SK-N-SH (cell line): ENCODE data around the gene BID. TPM values are rescaled to one million over a fixed set of nuclear protein-coding genes. Genes with fewer than 3 reads are reported as not detected.

ENCODE experiments used
- CTCF ChIA-PET: fragments of 300-600, 350-600 bp; formaldehyde crosslinking; extraction: SDS; loops from one replicate; lab custom pipeline; 2021; lab: Yijun Ruan, JAX
- POLR2A ChIA-PET: fragments of 350-600 bp; sonication (Branson Sonifier 250); formaldehyde crosslinking; extraction: SDS; loops from one replicate; lab custom pipeline; 2020; ENCODE audit warnings: antibody characterized with exemption, inconsistent platforms; lab: Yijun Ruan, JAX
- DNase-seq: peaks from one replicate; pipeline ENCODE4 v3.0.0; 2012
- H2AFZ ChIP-seq: fragments of 200-600 bp; sonication (generic); 2 replicates; pipeline ENCODE4 v1.8.1; 2016; ENCODE audit warnings: antibody characterized with exemption, mild to moderate bottlenecking, low read depth
- H3F3A ChIP-seq: fragments of 200-600 bp; sonication (generic); replicated peaks from 2 replicates; pipeline ENCODE3; 2016; ENCODE audit warnings: antibody characterized with exemption, mild to moderate bottlenecking; ENCODE audit not compliant: insufficient read depth
- H3K27ac ChIP-seq, 2 experiments: fragments of 200-500 bp in 1 of 2; fragments of 200-600 bp in 1 of 2; sonication (Bioruptor generic) in 1 of 2; sonication (generic), shearing (Covaris generic) in 1 of 2; 2 replicates each; pipeline versions ENCODE4 v1.5.1 to v1.6.1; 2014 to 2016; ENCODE audit warnings: low read depth in 2 of 2, inconsistent platforms in 1 of 2, low read length in 1 of 2, mild to moderate bottlenecking in 1 of 2, mixed read lengths in 1 of 2
- H3K27me3 ChIP-seq: fragments of 200-600 bp; sonication (generic), shearing (Covaris generic); 2 replicates; pipeline ENCODE4 v1.6.1; 2016; ENCODE audit warnings: mixed run types; ENCODE audit not compliant: insufficient read depth
- H3K36me3 ChIP-seq, 2 experiments: fragments of 200-500 bp in 1 of 2; fragments of 200-600 bp in 1 of 2; sonication (Bioruptor generic) in 1 of 2; sonication (generic) in 1 of 2; replicated peaks in 1 of 2; 2 replicates each; pipeline versions ENCODE3 to v1.5.1; 2014 to 2016; ENCODE audit warnings: low read length in 1 of 2, mild to moderate bottlenecking in 1 of 2; ENCODE audit not compliant: insufficient read depth in 2 of 2, control insufficient read depth in 1 of 2
- H3K4me1 ChIP-seq, 2 experiments: fragments of 200-500 bp in 1 of 2; fragments of 200-600 bp in 1 of 2; sonication (Bioruptor generic) in 1 of 2; sonication (generic), shearing (Covaris generic) in 1 of 2; 2 replicates each; pipeline versions ENCODE4 v1.5.1 to v1.6.1; 2014 to 2016; ENCODE audit warnings: low read depth in 1 of 2, low read length in 1 of 2, mixed run types in 1 of 2; ENCODE audit not compliant: insufficient read depth in 2 of 2, control insufficient read depth in 1 of 2
- H3K4me2 ChIP-seq: fragments of 200-600 bp; sonication (generic), shearing (Covaris generic); 2 replicates; pipeline ENCODE4 v1.6.1; 2017; ENCODE audit warnings: mixed run types
- H3K4me3 ChIP-seq, 2 experiments: fragments of 200-500 bp in 1 of 2; fragments of 200-600 bp in 1 of 2; sonication (Bioruptor generic) in 1 of 2; sonication (generic), shearing (Covaris generic) in 1 of 2; 2 replicates each; pipeline versions ENCODE4 v1.5.1 to v1.8.1; 2014 to 2016; ENCODE audit warnings: low read depth in 2 of 2, inconsistent platforms in 1 of 2, low read length in 1 of 2, mild to moderate bottlenecking in 1 of 2, mixed read lengths in 1 of 2, moderate library complexity in 1 of 2
- H3K79me2 ChIP-seq: fragments of 200-600 bp; sonication (generic); 2 replicates; pipeline ENCODE4 v1.8.1; 2017; ENCODE audit warnings: mild to moderate bottlenecking; ENCODE audit not compliant: insufficient read depth
- H3K9ac ChIP-seq: fragments of 200-600 bp; sonication (generic); 2 replicates; pipeline ENCODE4 v1.6.1; 2017; ENCODE audit warnings: mixed run types
- H3K9me2 ChIP-seq: fragments of 200-600 bp; sonication (generic); 2 replicates; pipeline ENCODE4 v1.6.1; 2017; ENCODE audit warnings: mixed run types
- H3K9me3 ChIP-seq: fragments of 200-600 bp; sonication (generic); 2 replicates; pipeline ENCODE4 v1.6.1; 2017; ENCODE audit warnings: mixed run types, mild to moderate bottlenecking, moderate library complexity
- H4K20me1 ChIP-seq: fragments of 200-600 bp; sonication (generic); 2 replicates; pipeline ENCODE4 v1.6.1; 2017; ENCODE audit warnings: mild to moderate bottlenecking, mixed run types; ENCODE audit not compliant: insufficient read depth
- MAX ChIP-seq: IDR thresholded peaks from 2 replicates; pipeline ENCODE4 v1.4.0; 2012; ENCODE audit warnings: low read depth
- MXI1 ChIP-seq: IDR thresholded peaks from 2 replicates; pipeline ENCODE4 v1.6.1; 2012; ENCODE audit warnings: mild to moderate bottlenecking, low read depth, low read length, improper control_type of control experiment
- RAD21 ChIP-seq: IDR thresholded peaks from 2 replicates; pipeline ENCODE4 v1.6.1; 2012; ENCODE audit warnings: mild to moderate bottlenecking, low read length
- RXRA ChIP-seq: IDR thresholded peaks from 2 replicates; pipeline ENCODE4 v1.4.0; 2012; ENCODE audit warnings: low read depth, mild to moderate bottlenecking, borderline replicate concordance
- SIN3A ChIP-seq: IDR thresholded peaks from 2 replicates; pipeline ENCODE4 v1.6.1; 2012; ENCODE audit warnings: low read depth, mild to moderate bottlenecking, low read length, moderate library complexity, borderline replicate concordance
- TEAD4 ChIP-seq: IDR thresholded peaks from 2 replicates; pipeline ENCODE4 v1.4.0; 2012; ENCODE audit warnings: mild to moderate bottlenecking, borderline replicate concordance; ENCODE audit not compliant: insufficient read depth
- WGBS: methylation state at CpG from one replicate; pipeline ENCODE4 v1.1.6; 2017; ENCODE audit warnings: low lambda C conversion rate; 5-methylcytosine and 5-hydroxymethylcytosine counted together
- polyA plus RNA-seq, 3 experiments: library from polyadenylated mRNA; depleted of rRNA; stranded (reverse); fragments of >200 nt; gene quantifications; 2 replicates each; pipeline ENCODE4 v1.2.3, GENCODE V29; 2012

Gene BID
- polyA plus RNA-seq, 1 of the 3 experiments (the other 2 are of a cell fraction), result 139 TPM

- no peaks in the 10 kb centered on the region for H3K27me3 ChIP-seq
- DNase-seq, result peak; percentile 93
- peaks cover 28% of the 10 kb centered on the region; the same call in 1 of the 2 replicates for H3K79me2 ChIP-seq
- 0% methylated on average over 1 of the region's 47 CpGs for WGBS
- ChIA-PET POLR2A (interaction anchor here (0.6 to 1.6 kb wide), 3 partner anchors 9 to 304 kb away, joined by 3 to 5 read pairs (median 3); partner anchors contain the start of gene PEX26), CTCF (interaction anchor here (1.5 to 7.2 kb wide), 6 partner anchors 28 to 602 kb away, joined by 3 to 62 read pairs (median 10); no protein-coding TSS in a partner anchor)
- H3K27ac ChIP-seq, result peak overlapping the region in 1 of 2 experiments; percentile 79; a peak in 2 of 4 replicates
- peak overlapping the region; percentile 90 for H3K4me2 ChIP-seq
- H3K36me3 ChIP-seq, result peaks cover 0 to 4% of the 10 kb centered on the region in 2 experiments
- peak overlapping the region; percentile 74; the same call in 1 of the 2 replicates for H3K9ac ChIP-seq
- H3K4me3 ChIP-seq, result peak overlapping the region; percentile 73 to 81
- H3K9me2 ChIP-seq, result no peaks in the 10 kb centered on the region
- no peaks in the 10 kb centered on the region for H3K9me3 ChIP-seq
- H4K20me1 ChIP-seq, result peaks cover 20% of the 10 kb centered on the region
- H3K4me1 ChIP-seq, result peaks cover 12 to 35% of the 10 kb centered on the region in 2 experiments; a peak in 2 of 4 replicates
- H2AFZ ChIP-seq, result peak overlapping the region; percentile 62; the same call in 1 of the 2 replicates
- no peaks in the 10 kb centered on the region for H3F3A ChIP-seq
- peak; percentile 67; the same call in 1 of the 2 replicates for TF ChIP-seq MXI1
- TF ChIP-seq SIN3A, result peak; percentile 12; the same call in 1 of the 2 replicates
- TF ChIP-seq RXRA, result no peak
- TF ChIP-seq MAX, result peak; percentile 78
- no peak for TF ChIP-seq RAD21
Measured at GRCh38 chr22:17773606-17774205, 563 bp downstream of the BID start.

GRCh38 chr22:17772958-17773605 is 1.2 kb downstream of the BID start:
- Histone ChIP-seq H3K27ac (peak overlapping the region in 1 of 2 experiments; percentile 79; a peak in 2 of 4 replicates), H3K79me2 (peaks cover 28% of the 10 kb centered on the region), H3F3A (no peaks in the 10 kb centered on the region), H3K9me2 (no peaks in the 10 kb centered on the region), H3K4me2 (peak overlapping the region; percentile 90), H2AFZ (peak overlapping the region; percentile 62; the same call in 1 of the 2 replicates), H3K27me3 (no peaks in the 10 kb centered on the region), H3K36me3 (peaks cover 0 to 4% of the 10 kb centered on the region in 2 experiments), H3K9ac (peak overlapping the region; percentile 74; the same call in 1 of the 2 replicates), H3K4me1 (peaks cover 12 to 35% of the 10 kb centered on the region in 2 experiments; a peak in 2 of 4 replicates), H3K4me3 (peak overlapping the region; percentile 73 to 81), H4K20me1 (peaks cover 25% of the 10 kb centered on the region), H3K9me3 (no peaks in the 10 kb centered on the region)
- ChIA-PET CTCF (interaction anchor here (0.9 to 7.2 kb wide), 10 partner anchors 10 to 601 kb away, joined by 3 to 62 read pairs (median 6); no protein-coding TSS in a partner anchor), POLR2A (interaction anchor here (0.6 to 1.6 kb wide), 3 partner anchors 8 to 305 kb away, joined by 3 to 5 read pairs (median 5); partner anchors contain the start of gene PEX26)
- 51% methylated on average over 10 of the region's 18 CpGs for WGBS
- no peak for DNase-seq
- TF ChIP-seq TEAD4, result no peak
